ENCODE data around the gene SHROOM3.

Gene SHROOM3

GRCh38 chr4:76677571-76678326 is 242.7 kb downstream of the SHROOM3 start:
- DNase-seq = no peak

DNA sequence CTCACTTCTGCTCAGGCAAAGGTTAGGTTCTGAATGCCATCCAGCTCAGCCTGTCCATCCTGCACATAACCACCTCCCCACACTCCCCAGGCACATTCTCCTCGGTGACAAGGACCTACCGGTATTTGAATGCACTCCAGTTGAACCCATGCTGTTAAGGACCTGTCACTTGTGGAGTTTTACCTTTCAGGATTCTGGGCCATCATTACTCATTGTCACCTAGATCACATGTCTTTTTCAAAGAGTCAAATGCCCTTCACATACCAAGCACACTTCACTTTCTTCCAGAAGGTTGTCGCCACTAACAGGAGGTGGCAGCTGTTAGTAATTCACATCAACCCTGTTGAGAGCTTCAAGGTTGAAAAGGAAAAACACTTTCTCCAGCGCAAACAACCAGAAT is 244.7 kb downstream of the SHROOM3 start:
- no peak for DNase-seq

- DNase-seq = no peak
Measured at GRCh38 chr4:76680952-76681351, 245.9 kb downstream of the SHROOM3 start.

- DNase-seq = no peak
Measured at GRCh38 chr4:76681996-76682395, 247.0 kb downstream of the SHROOM3 start.

DNA sequence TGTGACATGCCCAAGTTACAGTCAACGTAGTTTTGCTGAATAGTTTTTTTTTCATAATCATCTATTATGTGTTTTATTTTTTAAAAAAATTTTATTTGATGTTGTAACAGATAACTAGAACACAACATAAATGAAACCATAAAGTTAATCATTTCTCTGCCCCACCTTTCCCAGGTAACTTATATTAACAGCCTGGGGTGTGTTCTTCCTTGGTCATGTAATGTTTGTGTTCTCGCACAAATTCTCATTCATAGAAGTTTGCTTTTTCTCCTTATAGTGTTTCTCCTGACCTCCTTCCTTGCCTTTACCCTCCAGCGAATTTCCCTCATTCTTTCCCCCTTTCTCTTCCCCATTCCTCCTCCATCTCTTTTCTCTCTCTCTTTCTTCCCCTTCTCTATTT is 248.1 kb downstream of the SHROOM3 start:
- DNase-seq = no peak

- DNase-seq = no peak
Measured at GRCh38 chr4:76687746-76688448, 252.9 kb downstream of the SHROOM3 start.

- no peak for DNase-seq
Measured at GRCh38 chr4:76688619-76689144, 253.7 kb downstream of the SHROOM3 start.

DNA sequence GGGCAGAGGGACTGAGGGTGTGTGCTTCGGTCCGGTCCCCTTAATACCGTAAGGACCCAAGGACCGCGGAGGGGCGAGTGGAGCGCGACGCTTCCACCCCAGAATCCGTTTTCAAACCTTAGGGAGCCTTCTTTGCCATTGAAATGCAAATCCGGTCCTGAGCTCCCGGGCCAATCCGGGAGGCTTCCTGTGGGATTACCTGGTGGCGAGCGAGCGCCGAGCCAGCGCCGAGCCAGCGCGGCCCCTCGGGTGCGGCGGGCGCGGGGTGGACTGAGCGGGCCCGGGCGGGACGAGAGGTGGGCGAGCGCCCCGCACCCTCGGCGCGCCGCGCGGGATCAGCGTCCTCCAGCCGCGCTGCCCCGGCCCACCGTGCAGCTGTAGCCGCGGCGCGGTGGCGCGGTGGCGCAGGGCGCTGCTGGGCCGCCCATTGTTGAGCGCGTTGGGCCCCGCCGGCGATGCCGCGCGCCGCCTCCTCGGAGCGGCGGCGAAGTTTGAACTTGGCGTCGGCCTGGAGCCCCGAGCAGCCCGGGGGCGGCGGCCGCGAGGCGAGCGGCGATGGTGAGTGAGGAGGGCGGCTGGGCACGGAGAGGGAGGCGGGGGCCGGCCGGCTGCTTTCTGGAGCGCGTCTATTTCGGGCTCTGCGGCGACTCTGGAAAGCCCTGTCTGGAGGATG is 254.3 kb downstream of the SHROOM3 start:
- DNase-seq = no peak

GRCh38 chr4:76690011-76690905 is 255.2 kb downstream of the SHROOM3 start:
- DNase-seq = no peak

- DNase-seq = no peak
Measured at GRCh38 chr4:76690906-76691275, 255.9 kb downstream of the SHROOM3 start.

- DNase-seq = no peak
Measured at GRCh38 chr4:76691807-76692582, 257.0 kb downstream of the SHROOM3 start.

GRCh38 chr4:76692761-76693160 is 257.7 kb downstream of the SHROOM3 start:
- DNase-seq = no peak

- no peak for DNase-seq
Measured at GRCh38 chr4:76694056-76694455, 259.0 kb downstream of the SHROOM3 start.

DNA sequence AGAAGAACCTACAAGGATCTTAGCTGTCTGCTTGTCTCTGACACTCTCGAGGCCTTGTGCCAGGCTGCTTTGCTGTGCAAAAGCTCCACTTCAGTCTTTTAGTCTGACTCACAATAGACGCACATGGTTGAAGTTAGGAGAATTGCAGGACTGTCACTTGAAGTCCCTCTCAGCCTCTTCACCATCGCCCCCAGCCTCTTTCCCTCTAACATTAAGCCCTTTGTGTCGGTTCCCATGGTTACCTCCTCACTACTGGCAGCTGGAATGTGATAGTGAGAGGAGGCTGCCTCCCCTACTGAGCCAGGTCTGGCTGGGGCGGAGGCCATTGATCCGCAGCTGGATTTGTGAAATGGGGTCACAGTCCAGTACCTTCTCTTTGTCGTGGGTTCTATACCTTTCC is 261.1 kb downstream of the SHROOM3 start:
- DNase-seq = no peak

DNA sequence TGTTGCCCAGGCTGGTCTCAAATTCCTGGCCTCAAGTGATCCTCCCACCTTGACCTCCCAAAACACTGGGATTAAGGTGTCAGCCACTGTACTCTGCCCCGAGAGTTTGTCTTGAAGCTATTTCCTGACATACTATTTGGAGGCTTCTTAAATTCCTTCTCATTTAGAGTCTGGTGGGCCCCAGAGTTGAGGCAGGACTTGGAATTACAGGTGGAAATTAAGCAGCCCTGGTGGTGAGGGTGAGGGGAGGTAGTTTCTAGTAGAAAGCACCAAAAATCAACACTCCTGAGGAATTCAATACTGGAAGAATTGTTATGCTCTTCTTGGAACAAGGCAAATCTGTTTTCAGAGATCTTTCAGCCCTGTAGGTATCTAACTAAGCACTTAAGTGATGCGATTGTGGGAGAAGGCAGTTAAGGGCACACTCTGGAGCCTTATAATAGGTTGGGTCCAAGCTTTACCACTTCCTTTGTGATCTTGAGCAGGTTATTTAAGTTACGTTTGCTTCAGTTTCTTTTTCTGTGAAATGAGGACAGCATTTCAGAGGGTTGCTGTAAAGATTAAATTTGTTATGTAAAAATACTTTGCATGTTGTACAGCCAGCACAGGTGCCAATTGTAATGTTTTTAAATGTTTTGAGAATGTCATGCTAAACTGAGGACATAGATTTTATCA is 262.2 kb downstream of the SHROOM3 start:
- DNase-seq = no peak

- no peak for DNase-seq
Measured at GRCh38 chr4:76698141-76698540, 263.1 kb downstream of the SHROOM3 start.

GRCh38 chr4:76699751-76700310 is 264.8 kb downstream of the SHROOM3 start:
- DNase-seq = no peak

DNA sequence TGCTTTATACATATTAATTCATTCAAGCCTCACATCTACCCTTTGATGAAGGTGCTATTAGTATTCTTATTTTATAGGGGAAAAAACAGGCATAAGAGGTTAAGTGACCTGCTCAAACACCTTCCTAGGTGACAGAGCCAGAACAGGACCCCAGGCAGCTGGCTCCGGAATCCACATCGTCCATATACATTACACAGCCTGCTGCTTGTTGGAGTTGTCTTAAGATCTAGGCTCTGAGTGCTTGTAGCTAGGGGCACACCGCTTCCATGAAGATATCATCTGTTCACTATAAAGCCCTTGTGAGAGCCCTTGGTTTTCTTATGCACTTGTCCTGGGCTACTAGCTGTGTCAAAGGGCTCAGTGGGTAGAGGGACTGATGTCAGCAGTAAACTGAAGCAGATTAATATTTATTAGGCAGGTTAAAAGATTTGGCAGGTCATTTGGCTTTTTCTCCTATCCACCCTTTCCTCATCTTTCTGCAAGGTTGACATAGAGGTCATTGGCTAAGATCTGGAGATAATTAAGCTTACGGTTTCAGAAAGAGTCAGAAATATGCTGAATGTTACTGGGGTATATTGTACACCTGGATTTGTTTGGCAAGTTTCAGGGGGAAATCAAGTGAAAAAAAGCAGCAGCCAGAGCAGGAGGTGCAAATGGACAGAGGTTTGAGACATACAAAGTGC is 267.6 kb downstream of the SHROOM3 start:
- no peak for DNase-seq

- no peak for DNase-seq
Measured at GRCh38 chr4:76703123-76703490, 268.1 kb downstream of the SHROOM3 start.

GRCh38 chr4:76703676-76704075 is 268.6 kb downstream of the SHROOM3 start:
- no peak for DNase-seq
